NCI-H1417 (cell line): Measurements from ENCODE around the gene RCOR3.
"Not testable (repeated sequence)": the region's sequence is repeated elsewhere in the genome, so short reads cannot be mapped to it uniquely, and the experiment has no call there.

Source experiments
- DNase-seq, 3 experiments: peaks; one replicate each; lab custom pipeline; 2025; lab: John Stamatoyannopoulos, UW

The RCOR3 gene

GRCh38 chr1:211258756-211259637 lies at the start of gene RCOR3:
Gene RCOR3, plus strand, starts transcription at chr1:211259366. Its CDS starts 195 bp downstream, at chr1:211259561.
- peak; percentile 91 to 97 (median 94) for DNase-seq

GRCh38 chr1:211210052-211210451 lies 49.1 kb upstream of the RCOR3 start:
- DNase-seq = no peak

GRCh38 chr1:211210965-211211364 lies 48.2 kb upstream of the RCOR3 start:
- DNase-seq = no peak

- no peak for DNase-seq
Measured at GRCh38 chr1:211213702-211214101, 45.5 kb upstream of the RCOR3 start.

DNA sequence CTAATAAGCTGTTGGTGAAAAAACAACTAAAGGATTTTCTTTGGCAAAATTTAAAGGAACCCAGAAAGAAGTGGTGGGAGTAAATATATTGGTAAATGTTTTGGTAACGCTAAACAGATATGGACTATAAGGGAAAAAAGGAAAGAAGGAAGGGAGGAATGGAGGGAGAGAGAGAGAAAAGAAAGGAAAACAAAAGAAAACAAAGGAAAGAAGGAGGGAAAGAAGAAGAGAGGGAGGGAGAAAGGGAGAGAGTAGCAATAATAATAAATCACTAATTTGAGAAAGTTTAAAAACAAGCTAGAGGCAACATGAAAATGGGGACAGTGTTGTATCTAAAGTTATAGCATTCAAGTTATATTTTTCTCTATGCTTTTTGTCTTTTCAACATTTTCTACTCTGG lies 43.6 kb upstream of the RCOR3 start:
- no peak for DNase-seq

DNA sequence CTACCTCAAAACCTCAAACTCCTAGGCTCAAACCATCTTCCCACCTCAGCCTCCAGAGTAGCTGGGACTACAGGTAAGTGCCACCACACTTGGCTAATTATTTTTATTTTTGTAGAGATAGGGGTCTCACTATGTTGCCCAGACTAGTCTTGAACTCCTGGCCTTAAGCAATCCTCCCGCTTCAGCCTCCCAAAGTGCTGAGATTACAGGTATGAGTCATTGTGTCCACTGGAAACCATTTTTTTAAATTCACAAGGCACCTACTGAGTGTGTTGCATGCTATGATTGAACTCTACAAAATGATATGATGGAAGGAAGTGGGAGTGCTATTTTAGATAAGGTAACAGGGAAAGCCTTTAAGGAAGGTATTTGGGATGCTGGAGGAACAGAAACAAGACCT lies 41.8 kb upstream of the RCOR3 start:
- DNase-seq = no peak

DNA sequence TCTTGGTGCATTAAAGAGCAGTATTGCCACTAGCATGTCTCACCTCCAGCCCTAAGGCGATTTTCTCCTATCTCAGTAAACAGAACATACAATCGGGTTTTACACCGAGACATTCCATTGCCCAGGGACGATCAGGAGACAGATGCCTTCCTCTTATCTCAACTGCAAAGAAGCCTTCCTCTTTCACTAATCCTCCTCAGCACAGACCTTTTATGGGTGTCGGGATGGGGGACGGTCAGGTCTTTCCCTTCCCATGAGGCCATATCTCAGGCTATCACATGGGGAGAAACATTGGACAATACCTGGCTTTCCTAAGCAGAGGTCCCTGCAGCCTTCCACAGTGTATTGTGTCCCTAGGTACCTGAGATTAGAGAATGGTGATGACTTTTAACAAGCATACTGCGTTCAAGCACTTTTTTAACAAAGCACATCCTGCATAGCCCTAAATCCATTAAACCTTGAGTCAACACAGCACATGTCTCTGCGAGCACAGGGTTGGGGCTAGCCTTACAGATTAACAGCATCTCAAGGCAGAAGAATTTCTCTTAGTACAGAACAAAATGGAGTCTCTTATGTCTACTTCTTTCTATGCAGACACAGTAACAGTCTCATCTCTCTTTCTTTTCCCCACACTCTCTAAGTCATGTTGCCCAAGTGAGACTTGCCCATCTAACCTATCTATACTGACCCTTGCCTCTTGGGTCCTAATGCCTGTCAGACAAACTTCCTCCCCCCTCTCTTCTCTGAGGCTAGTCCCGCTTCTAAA lies 36.5 kb upstream of the RCOR3 start:
- not testable (repeated sequence) for DNase-seq

GRCh38 chr1:211228573-211229364 lies 30.4 kb upstream of the RCOR3 start:
- not testable (repeated sequence) for DNase-seq

- DNase-seq = no peak
Measured at GRCh38 chr1:211229365-211229759, 29.8 kb upstream of the RCOR3 start.

DNA sequence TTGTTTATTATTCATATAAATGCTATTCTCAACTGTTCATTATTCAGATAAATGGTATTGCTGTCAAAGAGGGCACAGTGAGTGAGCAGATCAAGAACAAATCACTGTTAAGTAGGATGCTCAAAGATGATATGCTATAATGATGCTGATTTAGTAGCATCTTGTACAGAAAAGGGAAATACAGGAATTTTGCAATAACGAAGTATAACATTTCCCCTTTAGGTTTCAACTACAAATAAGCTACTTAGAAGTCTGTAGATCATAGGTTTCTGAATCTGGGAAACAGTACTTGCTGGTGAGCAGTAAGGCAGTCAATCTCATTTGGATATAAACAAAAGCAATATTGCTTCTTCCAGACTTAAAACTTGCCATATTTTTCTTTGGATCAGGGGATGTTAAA lies 27.3 kb upstream of the RCOR3 start:
- DNase-seq = no peak

- DNase-seq = no peak
Measured at GRCh38 chr1:211236633-211237320, 22.4 kb upstream of the RCOR3 start.

- DNase-seq = no peak
Measured at GRCh38 chr1:211237579-211237978, 21.6 kb upstream of the RCOR3 start.

DNA sequence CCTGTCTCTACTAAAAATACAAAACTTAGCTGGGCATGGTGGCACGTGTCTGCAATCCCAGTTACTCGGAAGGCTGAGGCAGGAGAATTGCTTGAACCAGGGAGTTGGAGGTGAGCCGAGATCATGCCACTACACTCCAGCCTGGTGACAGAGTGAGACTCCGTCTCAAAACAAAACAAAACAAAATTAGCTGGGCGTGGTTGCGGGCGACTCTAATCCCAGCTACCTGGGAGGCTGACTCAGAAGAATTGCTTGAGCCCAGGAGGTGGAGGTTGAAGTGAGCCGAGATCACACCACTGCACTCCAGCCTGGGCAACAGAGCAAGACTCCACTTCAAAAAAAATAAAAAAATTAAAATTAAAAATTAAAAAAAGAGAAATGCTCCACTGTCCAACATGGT lies 18.6 kb upstream of the RCOR3 start:
- DNase-seq = not testable (repeated sequence)

GRCh38 chr1:211241071-211241470 lies 18.1 kb upstream of the RCOR3 start:
- DNase-seq = no peak

DNA sequence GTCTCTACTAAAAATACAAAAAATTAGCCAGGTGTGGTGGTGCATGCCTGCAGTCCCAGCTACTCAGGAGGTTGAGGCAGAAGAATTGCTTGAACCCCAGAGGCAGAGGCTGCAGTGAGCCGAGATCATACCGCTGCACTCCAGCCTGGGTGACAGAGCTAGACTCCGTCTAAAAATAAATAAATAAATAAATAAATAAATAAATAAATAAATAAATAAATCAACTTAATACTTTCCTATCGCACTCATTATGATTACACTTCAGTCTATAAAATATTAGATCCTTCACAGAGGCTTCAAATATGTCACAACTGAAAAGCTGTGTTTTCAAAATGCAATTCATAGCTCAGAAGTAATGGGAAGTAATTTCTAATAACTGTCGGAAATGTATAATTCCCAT lies 15.5 kb upstream of the RCOR3 start:
- DNase-seq = not testable (repeated sequence)

DNA sequence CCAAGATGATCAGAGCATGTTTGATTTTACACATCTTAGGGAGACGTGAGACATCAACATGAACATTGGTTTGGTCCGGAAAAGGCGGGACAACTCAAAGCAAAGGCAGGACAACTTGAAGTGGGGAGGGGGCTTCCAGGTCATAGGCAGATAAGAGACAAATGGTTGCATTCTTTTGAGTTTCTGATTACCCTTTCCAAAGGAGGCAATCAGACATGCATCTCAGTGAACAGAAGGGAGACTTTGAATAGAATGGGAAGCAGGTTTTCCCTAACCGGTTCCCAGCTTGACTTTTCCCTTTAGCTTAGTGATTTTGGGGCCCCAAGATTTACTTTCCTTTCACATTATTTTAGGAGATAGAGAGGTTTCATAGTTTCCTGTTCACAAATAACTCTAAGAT lies 12.6 kb upstream of the RCOR3 start:
- not testable (repeated sequence) for DNase-seq

GRCh38 chr1:211247921-211248320 lies 11.2 kb upstream of the RCOR3 start:
- peak; percentile 10 to 63 (median 11) for DNase-seq

GRCh38 chr1:211249611-211250010 lies 9.6 kb upstream of the RCOR3 start:
- not testable (repeated sequence) for DNase-seq

DNA sequence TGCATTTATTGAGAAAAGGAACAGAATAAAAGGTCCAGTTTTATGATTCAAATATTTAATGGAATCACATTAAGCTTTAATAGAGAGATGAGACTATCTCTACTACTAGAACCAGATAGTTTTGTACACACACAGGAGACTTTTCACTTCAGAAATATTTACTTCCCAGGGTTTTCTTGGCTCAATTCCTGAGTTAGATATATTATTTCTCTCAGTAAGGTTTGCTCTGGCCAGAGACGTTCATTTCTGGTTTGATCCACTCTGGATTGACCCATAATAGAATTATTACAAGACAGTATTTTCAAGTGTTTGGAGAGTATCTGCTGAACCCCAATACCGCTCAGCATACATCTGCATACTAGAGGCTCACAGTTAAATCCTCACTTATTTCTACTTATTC lies 1.3 kb upstream of the RCOR3 start:
- DNase-seq = no peak

- peak; percentile 53 to 92 (median 86) for DNase-seq
Measured at GRCh38 chr1:211258310-211258755, 833 bp upstream of the RCOR3 start.

DNA sequence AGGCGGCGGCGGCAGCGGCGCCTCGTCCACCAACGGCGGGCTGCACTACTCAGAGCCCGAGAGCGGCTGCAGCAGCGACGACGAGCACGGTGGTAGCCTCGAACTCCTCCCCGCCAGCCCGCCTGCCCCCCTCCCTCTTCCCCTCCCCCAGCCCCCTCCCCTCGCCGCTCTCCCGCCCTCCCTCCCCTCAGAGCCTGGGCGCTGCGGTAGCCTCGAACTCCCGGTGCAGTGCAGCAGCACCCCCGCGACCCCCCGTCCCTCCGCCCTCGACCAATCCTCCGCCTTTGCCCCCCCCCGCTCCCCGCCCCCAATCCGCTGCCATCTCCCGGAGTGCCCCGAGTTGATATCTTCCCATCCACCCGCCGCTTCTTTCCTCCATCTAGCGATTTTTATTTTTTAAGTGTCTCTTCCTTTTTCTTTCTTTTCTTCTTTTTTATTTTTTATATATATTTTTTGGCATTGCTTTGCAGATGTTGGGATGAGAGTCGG lies 516 bp downstream of the RCOR3 start:
- peak in 2 of 3 experiments; percentile 26 to 87 for DNase-seq
